Rectal smooth muscle tissue (tissue), 1 donor: Measurements from ENCODE around the gene CHRNA5.

Experiments
- H3K27ac ChIP-seq: one replicate; pipeline ENCODE4 v1.7.0; 2013; ENCODE audit warnings: low read depth, low read length, inconsistent platforms
- H3K27me3 ChIP-seq: one replicate; pipeline ENCODE4 v1.7.0; 2013; ENCODE audit warnings: low read length; ENCODE audit not compliant: control insufficient read depth, insufficient read depth
- H3K36me3 ChIP-seq: one replicate; pipeline ENCODE4 v1.7.0; 2013; ENCODE audit warnings: low read length; ENCODE audit not compliant: control insufficient read depth, insufficient read depth
- H3K4me1 ChIP-seq: one replicate; pipeline ENCODE4 v1.7.0; 2013; ENCODE audit warnings: low read length; ENCODE audit not compliant: control insufficient read depth, insufficient read depth
- H3K4me3 ChIP-seq: one replicate; pipeline ENCODE4 v1.7.0; 2013; ENCODE audit warnings: low read length
- H3K9ac ChIP-seq: one replicate; pipeline ENCODE4 v1.7.0; 2013; ENCODE audit warnings: low read length

CHRNA5 gene

GRCh38 chr15:78625606-78626280 is 60.4 kb downstream of the CHRNA5 start:
- no peak overlapping the region for H3K9ac ChIP-seq
- no peak overlapping the region for H3K4me3 ChIP-seq
- H3K27me3 ChIP-seq = peaks cover 2% of the 10 kb centered on the region
- H3K27ac ChIP-seq = no peak overlapping the region
- H3K4me1 ChIP-seq = no peaks in the 10 kb centered on the region
- no peaks in the 10 kb centered on the region for H3K36me3 ChIP-seq

GRCh38 chr15:78626381-78626995 is 61.2 kb downstream of the CHRNA5 start:
- peaks cover 2% of the 10 kb centered on the region for H3K27me3 ChIP-seq
- no peak overlapping the region for H3K4me3 ChIP-seq
- H3K9ac ChIP-seq = no peak overlapping the region
- H3K4me1 ChIP-seq = no peaks in the 10 kb centered on the region
- H3K27ac ChIP-seq = no peak overlapping the region
- H3K36me3 ChIP-seq = no peaks in the 10 kb centered on the region

DNA sequence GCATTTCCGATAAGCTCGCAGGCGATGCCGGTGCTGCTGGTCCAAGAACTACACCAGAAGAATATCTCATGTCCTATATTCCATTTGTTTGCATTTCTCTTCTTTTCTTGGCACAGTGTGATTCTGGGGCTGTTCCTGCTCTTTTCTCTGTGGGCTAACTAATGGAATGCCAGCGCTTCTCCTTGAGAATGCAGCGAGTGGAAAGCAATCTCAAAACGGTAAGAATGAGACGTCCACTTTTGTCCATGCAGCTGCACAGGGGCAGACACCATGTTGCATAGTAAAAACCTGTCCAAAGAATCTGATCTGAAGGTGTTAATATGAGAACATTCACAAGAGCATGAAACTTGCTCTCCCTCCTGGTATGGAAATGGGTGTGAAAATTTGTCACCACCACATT is 62.0 kb downstream of the CHRNA5 start:
- Histone ChIP-seq H3K4me3 (no peak overlapping the region), H3K4me1 (no peaks in the 10 kb centered on the region), H3K36me3 (no peaks in the 10 kb centered on the region), H3K27ac (no peak overlapping the region), H3K27me3 (peaks cover 2% of the 10 kb centered on the region), H3K9ac (no peak overlapping the region)

DNA sequence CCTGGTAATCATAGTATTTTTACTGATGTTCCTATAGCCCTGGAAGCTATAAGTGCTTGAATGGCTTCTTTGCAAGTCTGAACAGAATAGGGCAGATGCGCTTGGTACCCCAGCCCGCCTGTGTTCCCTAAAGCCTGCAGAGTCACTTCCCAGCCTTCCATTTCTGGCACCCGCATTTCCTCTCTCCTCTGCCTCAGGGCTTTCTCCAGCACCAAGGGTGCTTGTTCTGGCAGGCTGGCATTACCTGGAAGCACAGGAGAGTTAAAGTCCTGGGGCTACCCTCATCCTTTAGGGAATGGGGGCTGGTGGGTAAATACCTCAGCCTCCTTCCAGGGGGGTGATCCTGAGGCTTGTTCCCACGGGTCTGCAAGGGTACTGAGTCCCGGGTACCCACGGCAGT is 62.9 kb downstream of the CHRNA5 start:
- Histone ChIP-seq H3K4me3 (no peak overlapping the region), H3K4me1 (no peaks in the 10 kb centered on the region), H3K9ac (no peak overlapping the region), H3K27ac (no peak overlapping the region), H3K27me3 (peaks cover 2% of the 10 kb centered on the region), H3K36me3 (no peaks in the 10 kb centered on the region)

DNA sequence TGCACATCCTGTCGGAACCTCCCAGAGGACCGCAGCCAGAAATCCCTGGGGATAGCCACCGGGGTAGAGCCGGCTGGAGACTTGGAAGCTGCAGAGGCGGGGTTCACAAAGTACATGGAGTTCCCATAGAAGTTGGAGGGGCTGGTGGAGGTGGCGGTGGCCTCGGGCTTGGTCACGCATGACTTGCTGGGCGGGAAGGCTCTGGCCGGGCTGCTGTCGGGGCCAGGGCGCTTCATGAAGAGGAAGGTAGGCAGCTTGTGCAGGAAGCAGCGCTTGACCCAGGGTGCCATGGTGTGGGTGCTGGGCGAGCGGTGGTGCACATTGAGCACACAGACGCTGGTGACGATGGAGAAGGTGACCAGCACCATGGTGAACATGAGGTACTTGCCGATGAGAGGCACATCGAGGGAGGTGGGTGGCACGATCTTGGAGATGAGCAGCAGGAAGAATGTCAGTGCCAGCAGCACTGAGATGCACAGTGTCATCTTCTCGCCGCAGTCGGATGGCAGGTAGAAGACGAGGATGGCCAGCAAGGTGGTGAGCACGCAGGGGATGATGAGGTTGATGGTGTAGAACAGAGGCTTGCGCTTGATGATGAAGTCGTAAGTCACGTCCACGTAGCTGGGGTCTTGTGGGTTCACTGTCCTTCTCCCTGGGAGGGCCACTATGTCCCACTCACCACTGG is 63.9 kb downstream of the CHRNA5 start:
- Histone ChIP-seq H3K4me3 (no peak overlapping the region), H3K27me3 (peaks cover 2% of the 10 kb centered on the region), H3K36me3 (no peaks in the 10 kb centered on the region), H3K27ac (no peak overlapping the region), H3K9ac (no peak overlapping the region), H3K4me1 (no peaks in the 10 kb centered on the region)

- Histone ChIP-seq H3K27ac (no peak overlapping the region), H3K36me3 (no peaks in the 10 kb centered on the region), H3K9ac (no peak overlapping the region), H3K4me1 (no peaks in the 10 kb centered on the region), H3K4me3 (no peak overlapping the region), H3K27me3 (peaks cover 1% of the 10 kb centered on the region)
Measured at GRCh38 chr15:78629716-78630065, 64.4 kb downstream of the CHRNA5 start.

DNA sequence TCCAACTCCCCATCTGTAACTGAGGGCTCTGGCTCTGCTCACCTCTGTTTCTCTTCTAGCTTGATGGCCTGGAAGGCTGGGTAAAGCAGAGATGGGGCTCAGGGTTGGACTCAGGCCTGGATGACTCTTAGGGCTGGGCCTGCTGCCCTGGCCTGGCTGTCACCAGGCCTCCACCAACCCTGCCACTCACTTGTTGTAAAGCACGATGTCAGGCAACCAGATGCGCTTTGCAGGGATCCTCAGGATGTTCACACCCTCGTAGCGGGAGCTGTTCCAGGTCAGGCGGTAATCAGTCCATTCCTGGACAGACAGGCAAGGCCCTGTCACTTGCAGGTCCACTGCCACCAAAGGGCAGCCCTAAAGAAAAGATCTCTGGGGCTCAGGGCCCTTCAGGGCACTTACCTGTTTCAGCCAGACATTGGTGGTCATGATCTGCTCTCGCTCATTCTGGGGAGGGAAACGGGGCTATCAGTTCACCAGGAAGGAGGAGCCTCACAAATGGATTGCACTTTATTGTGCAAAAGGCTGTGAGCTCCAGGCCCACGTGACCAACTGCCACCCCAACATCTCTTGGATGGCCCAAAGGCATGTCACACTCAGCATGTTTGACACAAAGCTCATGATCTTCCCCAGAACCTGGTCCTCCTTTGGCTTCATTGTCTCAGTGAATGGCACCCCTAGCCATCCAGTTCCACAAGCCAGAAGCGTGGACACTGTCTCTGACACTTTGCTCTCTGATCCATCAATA is 65.7 kb downstream of the CHRNA5 start:
- Histone ChIP-seq H3K27me3 (no peaks in the 10 kb centered on the region), H3K4me3 (no peak overlapping the region), H3K27ac (no peak overlapping the region), H3K4me1 (no peaks in the 10 kb centered on the region), H3K9ac (no peak overlapping the region), H3K36me3 (no peaks in the 10 kb centered on the region)

DNA sequence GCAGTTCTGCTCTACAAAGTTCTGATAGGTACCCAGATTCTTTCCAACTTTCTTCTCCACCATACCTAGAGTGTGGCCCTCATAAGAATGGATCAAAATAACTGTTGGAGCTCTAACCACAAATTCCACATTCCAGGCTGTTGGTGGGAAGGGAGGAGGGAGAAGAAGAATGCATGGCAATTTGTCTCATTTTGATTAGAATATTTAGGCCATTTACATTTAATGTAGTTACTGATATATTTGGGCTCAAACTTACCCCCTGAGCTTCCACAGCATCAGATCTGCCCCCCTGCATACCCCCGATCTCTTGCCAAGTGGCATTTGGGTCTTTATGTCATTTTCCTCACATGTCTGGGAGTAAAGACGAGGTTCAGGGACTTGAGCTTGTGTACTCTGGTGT is 68.0 kb downstream of the CHRNA5 start:
- no peaks in the 10 kb centered on the region for H3K36me3 ChIP-seq
- no peak overlapping the region for H3K9ac ChIP-seq
- no peaks in the 10 kb centered on the region for H3K4me1 ChIP-seq
- H3K27ac ChIP-seq = no peak overlapping the region
- H3K27me3 ChIP-seq = no peaks in the 10 kb centered on the region
- no peak overlapping the region for H3K4me3 ChIP-seq

DNA sequence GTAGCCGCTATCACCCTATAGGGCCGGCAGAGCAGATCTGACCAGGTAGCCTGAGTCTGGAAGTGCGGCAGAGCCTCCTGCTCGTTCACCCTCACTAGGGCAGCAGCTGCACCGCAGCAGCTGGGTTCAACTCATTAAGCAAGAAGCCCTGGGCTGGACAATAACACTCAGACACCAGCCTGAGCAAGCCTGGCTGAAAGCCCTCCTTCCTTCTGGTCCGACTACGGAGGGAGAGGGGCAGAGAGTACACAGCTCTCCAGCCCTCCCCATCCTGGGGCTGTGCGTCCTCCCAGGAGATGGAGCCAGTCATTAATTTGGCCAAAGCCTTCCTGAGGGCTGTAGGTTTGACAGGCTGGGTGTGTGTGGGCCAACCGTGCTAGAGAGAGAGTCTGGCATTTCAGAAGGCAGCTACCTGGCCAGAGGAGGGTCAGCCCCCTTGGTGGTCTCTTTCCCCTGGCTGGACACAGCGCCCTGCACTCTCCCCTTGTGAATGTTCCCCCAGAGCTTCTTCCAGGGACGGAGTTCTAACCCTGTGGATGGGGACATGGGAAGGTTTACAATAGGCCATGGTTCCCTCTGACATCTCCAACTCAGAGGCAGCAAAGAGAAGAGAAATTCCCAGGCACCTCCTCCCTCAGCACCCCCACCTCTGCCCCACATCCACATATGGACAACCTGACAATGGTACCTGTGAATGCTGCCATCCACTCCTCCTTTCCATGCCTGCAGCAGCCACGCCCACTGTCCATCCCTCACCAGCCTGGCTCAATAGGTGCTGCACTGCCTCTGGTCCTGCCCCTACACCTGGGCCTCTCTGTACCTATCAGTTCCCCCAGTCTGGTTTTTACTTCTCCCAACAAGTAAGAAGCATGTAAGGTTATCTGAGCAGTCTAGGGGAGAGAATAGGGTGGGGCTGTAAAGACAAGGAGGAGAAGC is 69.2 kb downstream of the CHRNA5 start:
- no peak overlapping the region for H3K9ac ChIP-seq
- no peaks in the 10 kb centered on the region for H3K4me1 ChIP-seq
- H3K4me3 ChIP-seq = no peak overlapping the region
- no peaks in the 10 kb centered on the region for H3K27me3 ChIP-seq
- H3K36me3 ChIP-seq = no peaks in the 10 kb centered on the region
- H3K27ac ChIP-seq = no peak overlapping the region

DNA sequence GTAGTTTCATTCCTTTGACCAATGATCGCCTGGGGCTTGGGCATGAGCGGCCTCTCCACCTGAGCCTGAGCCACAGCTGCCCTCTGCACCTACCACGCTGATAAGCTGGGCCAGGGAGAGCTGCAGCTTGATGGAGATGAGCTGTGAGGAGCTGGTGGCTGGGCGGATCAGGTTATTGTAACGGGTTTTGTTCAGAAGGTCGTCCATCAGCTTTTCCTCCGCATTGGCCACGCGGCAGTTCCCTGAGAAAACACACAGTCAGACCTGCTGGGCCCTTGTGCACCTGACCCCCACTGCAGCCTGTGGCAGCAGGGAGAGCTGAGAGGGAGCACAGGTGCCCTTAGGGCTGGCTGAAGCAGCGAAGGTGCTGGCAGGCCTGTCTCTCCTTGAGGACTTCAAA is 70.0 kb downstream of the CHRNA5 start:
- Histone ChIP-seq H3K4me3 (no peak overlapping the region), H3K4me1 (no peaks in the 10 kb centered on the region), H3K36me3 (no peaks in the 10 kb centered on the region), H3K9ac (no peak overlapping the region), H3K27me3 (no peaks in the 10 kb centered on the region), H3K27ac (no peak overlapping the region)

- no peak overlapping the region for H3K4me3 ChIP-seq
- no peak overlapping the region for H3K9ac ChIP-seq
- no peak overlapping the region for H3K27ac ChIP-seq
- no peaks in the 10 kb centered on the region for H3K27me3 ChIP-seq
- no peaks in the 10 kb centered on the region for H3K36me3 ChIP-seq
- H3K4me1 ChIP-seq = no peaks in the 10 kb centered on the region
Measured at GRCh38 chr15:78636378-78636859, 71.1 kb downstream of the CHRNA5 start.
